Caco-2 (cell line): ENCODE results near the gene LIMS1. TPM values are rescaled to one million over a fixed set of nuclear protein-coding genes. Genes with fewer than 3 reads are reported as not detected.

Experiments
- BruUV-seq: library from RNA; stranded (reverse); fragments of 400-500 nt; replicated peaks from 2 replicates; lab custom pipeline; 2021; lab: Mats Ljungman, UMichigan
- CTCF ChIA-PET: fragments of 300-600 bp; sonication (Branson Sonifier 250); formaldehyde crosslinking; loops from one replicate; lab custom pipeline; 2022; ENCODE audit warnings: antibody characterized with exemption; lab: Charles Lee
- POLR2A ChIA-PET: fragments of 300-600 bp; sonication (Branson Sonifier 250); formaldehyde crosslinking; loops from one replicate; lab custom pipeline; 2022; ENCODE audit warnings: antibody characterized with exemption; lab: Charles Lee
- DNase-seq, 2 experiments: peaks; one replicate each; pipeline versions ENCODE4 v3.0.0 to v3.0.0-alpha.2; 2020 to 2022
- H3K27me3 ChIP-seq: replicated peaks from 2 replicates; pipeline ENCODE4 v1.6.0; 2011; ENCODE audit warnings: low read length; ENCODE audit not compliant: control insufficient read depth, insufficient read depth
- H3K36me3 ChIP-seq: 2 replicates; pipeline ENCODE4 v1.5.1; 2011; ENCODE audit warnings: low read length; ENCODE audit not compliant: control insufficient read depth, insufficient read depth
- H3K4me1 ChIP-seq: fragments of 250-450 bp; sonication (Bioruptor Pico); 2 replicates; pipeline ENCODE4 v1.5.1; 2020; ENCODE audit warnings: mild to moderate bottlenecking
- H3K4me3 ChIP-seq: 2 replicates; pipeline ENCODE4 v1.5.1; 2011; ENCODE audit warnings: low read depth, mild to moderate bottlenecking, control low read depth, low read length
- H3K9me3 ChIP-seq: fragments of 250-450 bp; sonication (Bioruptor Pico); 2 replicates; pipeline ENCODE4 v1.5.1; 2020; ENCODE audit warnings: mild to moderate bottlenecking, moderate library complexity
- H3K27ac Mint-ChIP-seq: one replicate; pipeline ENCODE4 v1.8.0; 2022; ENCODE audit warnings: mixed read lengths; ENCODE audit not compliant: unreplicated experiment
- H3K27me3 Mint-ChIP-seq: one replicate; pipeline ENCODE4 v1.8.0; 2022; ENCODE audit warnings: mixed read lengths; ENCODE audit not compliant: insufficient read depth, unreplicated experiment
- H3K36me3 Mint-ChIP-seq: one replicate; pipeline ENCODE4 v1.8.0; 2022; ENCODE audit warnings: mild to moderate bottlenecking, mixed read lengths; ENCODE audit not compliant: insufficient read depth, unreplicated experiment
- H3K4me1 Mint-ChIP-seq: one replicate; pipeline ENCODE4 v1.8.0; 2022; ENCODE audit warnings: low read depth, mixed read lengths; ENCODE audit not compliant: unreplicated experiment
- H3K4me3 Mint-ChIP-seq: one replicate; pipeline ENCODE4 v1.8.0; 2022; ENCODE audit warnings: mild to moderate bottlenecking, moderate library complexity, mixed read lengths; ENCODE audit not compliant: unreplicated experiment
- H3K9me3 Mint-ChIP-seq: one replicate; pipeline ENCODE4 v1.8.0; 2022; ENCODE audit warnings: mixed read lengths; ENCODE audit not compliant: unreplicated experiment
- intact Hi-C: fragments of 100-400 bp; cut with micrococcal nuclease; formaldehyde crosslinking; loops from one replicate; pipeline ENCODE4 v1.10.0; 2022; ENCODE audit not compliant: unreplicated experiment
- total RNA-seq: library from RNA; stranded (reverse); gene quantifications from 2 replicates; pipeline ENCODE4 v1.2.3, GENCODE V29; 2022
- TF ChIP-seq, protein P1 (sequence below), 2 experiments: fragments of 200-600 bp in 1 of 2; IDR thresholded peaks; 1 replicate in 1 of 2; 2 replicates in 1 of 2; pipeline versions ENCODE4 v1.5.1 to v1.8.0; 2011 to 2022; ENCODE audit warnings: antibody characterized with exemption in 1 of 2, control low read depth in 1 of 2, inconsistent platforms in 1 of 2, low read depth in 1 of 2, low read length in 1 of 2, mild to moderate bottlenecking in 1 of 2, moderate library complexity in 1 of 2; ENCODE audit not compliant: insufficient read depth in 1 of 2, severe bottlenecking in 1 of 2, unreplicated experiment in 1 of 2

Gene LIMS1
- total RNA-seq, 1 experiment from 2014 or later: 75.2 TPM

DNA sequence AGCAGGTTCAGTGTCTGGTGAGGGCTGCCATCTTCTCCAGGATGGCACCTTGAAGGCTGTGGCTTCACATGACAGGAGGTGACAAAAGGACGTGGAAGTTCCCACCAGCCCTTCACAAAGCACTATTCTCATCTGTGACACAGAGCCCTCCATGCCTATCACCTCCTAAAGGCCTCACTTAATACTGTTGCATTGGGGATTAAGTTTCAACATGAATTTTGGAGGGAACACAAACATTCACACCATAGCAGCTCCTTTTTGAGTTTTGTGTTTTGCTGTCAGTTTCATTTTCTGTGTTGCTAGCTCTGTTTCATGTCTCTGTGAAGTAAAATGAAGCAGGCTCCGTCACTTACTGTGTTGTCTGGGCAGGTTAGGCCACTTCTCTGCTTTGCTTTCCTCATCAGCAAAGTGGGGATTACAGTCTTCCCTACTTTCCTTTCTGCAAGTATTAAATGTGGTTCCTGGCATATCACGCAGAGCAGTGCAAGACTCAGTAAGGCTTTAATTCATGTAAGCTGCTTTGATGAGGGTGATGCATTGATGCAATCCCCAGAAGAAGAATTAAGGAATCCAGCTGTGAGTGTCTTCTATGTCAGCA is 31.6 kb downstream of the LIMS1 start:
- TF ChIP-seq, protein P1, sequence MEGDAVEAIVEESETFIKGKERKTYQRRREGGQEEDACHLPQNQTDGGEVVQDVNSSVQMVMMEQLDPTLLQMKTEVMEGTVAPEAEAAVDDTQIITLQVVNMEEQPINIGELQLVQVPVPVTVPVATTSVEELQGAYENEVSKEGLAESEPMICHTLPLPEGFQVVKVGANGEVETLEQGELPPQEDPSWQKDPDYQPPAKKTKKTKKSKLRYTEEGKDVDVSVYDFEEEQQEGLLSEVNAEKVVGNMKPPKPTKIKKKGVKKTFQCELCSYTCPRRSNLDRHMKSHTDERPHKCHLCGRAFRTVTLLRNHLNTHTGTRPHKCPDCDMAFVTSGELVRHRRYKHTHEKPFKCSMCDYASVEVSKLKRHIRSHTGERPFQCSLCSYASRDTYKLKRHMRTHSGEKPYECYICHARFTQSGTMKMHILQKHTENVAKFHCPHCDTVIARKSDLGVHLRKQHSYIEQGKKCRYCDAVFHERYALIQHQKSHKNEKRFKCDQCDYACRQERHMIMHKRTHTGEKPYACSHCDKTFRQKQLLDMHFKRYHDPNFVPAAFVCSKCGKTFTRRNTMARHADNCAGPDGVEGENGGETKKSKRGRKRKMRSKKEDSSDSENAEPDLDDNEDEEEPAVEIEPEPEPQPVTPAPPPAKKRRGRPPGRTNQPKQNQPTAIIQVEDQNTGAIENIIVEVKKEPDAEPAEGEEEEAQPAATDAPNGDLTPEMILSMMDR (IDR thresholded peaks at IDR 0.05; ENCODE audit: insufficient read depth in 1 of 2, low read depth in 1 of 2, low read length in 1 of 2, severe bottlenecking in 1 of 2, unreplicated experiment in 1 of 2): no peak
- no peak for DNase-seq
- H3K27me3 Mint-ChIP-seq: no peaks in the 10 kb centered on the region
- peaks cover 9% of the 10 kb centered on the region for H3K4me1 Mint-ChIP-seq
- ChIA-PET POLR2A (no interaction called here), CTCF (no interaction called here)
- intact Hi-C loops: loop anchor here (2.0 kb wide), 1 partner anchor 31 kb away; the partner anchor contains the start of gene LIMS1
- no peak overlapping the region for H3K4me3 Mint-ChIP-seq
- Histone ChIP-seq H3K9me3 (0 out of 2 replicates have a peak, but pooled peaks cover 4% of the 10 kb centered on the region), H3K4me3 (no peak overlapping the region), H3K36me3 (no peaks in the 10 kb centered on the region), H3K27me3 (no peaks in the 10 kb centered on the region), H3K4me1 (no peaks in the 10 kb centered on the region)
- no peaks in the 10 kb centered on the region for H3K9me3 Mint-ChIP-seq
- H3K36me3 Mint-ChIP-seq: no peaks in the 10 kb centered on the region
- no peak overlapping the region for H3K27ac Mint-ChIP-seq
- BruUV-seq: no TSS peak

- no peaks in the 10 kb centered on the region for H3K36me3 Mint-ChIP-seq
- H3K4me3 ChIP-seq: no peak overlapping the region
- H3K4me1 ChIP-seq: peaks cover 6% of the 10 kb centered on the region; the same call in 1 of the 2 replicates
- ChIA-PET POLR2A (no interaction called here), CTCF (no interaction called here)
- H3K27me3 Mint-ChIP-seq: no peaks in the 10 kb centered on the region
- no peak for DNase-seq
- no peaks in the 10 kb centered on the region for H3K27me3 ChIP-seq
- no peaks in the 10 kb centered on the region for H3K9me3 Mint-ChIP-seq
- H3K4me3 Mint-ChIP-seq: no peak overlapping the region
- TF ChIP-seq, protein P1 (IDR thresholded peaks at IDR 0.05; ENCODE audit: insufficient read depth in 1 of 2, low read depth in 1 of 2, low read length in 1 of 2, severe bottlenecking in 1 of 2, unreplicated experiment in 1 of 2): no peak
- intact Hi-C loops: no loop called here
- peaks cover 36% of the 10 kb centered on the region for H3K4me1 Mint-ChIP-seq
- no peaks in the 10 kb centered on the region for H3K36me3 ChIP-seq
- BruUV-seq: no TSS peak
- H3K9me3 ChIP-seq: 0 out of 2 replicates have a peak, but pooled peaks cover 4% of the 10 kb centered on the region
- no peak overlapping the region for H3K27ac Mint-ChIP-seq
Measured at GRCh38 chr2:108570416-108570815, 36.1 kb downstream of the LIMS1 start.

GRCh38 chr2:108571286-108571685 is 37.0 kb downstream of the LIMS1 start:
- 0 out of 2 replicates have a peak, but pooled peaks cover 4% of the 10 kb centered on the region for H3K9me3 ChIP-seq
- H3K27me3 ChIP-seq: no peaks in the 10 kb centered on the region
- no peaks in the 10 kb centered on the region for H3K36me3 ChIP-seq
- no peaks in the 10 kb centered on the region for H3K9me3 Mint-ChIP-seq
- no peak overlapping the region for H3K4me3 Mint-ChIP-seq
- H3K4me3 ChIP-seq: no peak overlapping the region
- peaks cover 12% of the 10 kb centered on the region; the same call in 1 of the 2 replicates for H3K4me1 ChIP-seq
- TF ChIP-seq, protein P1 (IDR thresholded peaks at IDR 0.05; ENCODE audit: insufficient read depth in 1 of 2, low read depth in 1 of 2, low read length in 1 of 2, severe bottlenecking in 1 of 2, unreplicated experiment in 1 of 2): no peak
- BruUV-seq: no TSS peak
- intact Hi-C loops: no loop called here
- ChIA-PET CTCF (no interaction called here), POLR2A (interaction anchor here (0.7 kb wide), 1 partner anchor 35 kb away, joined by 3 read pairs; no protein-coding TSS in a partner anchor)
- no peak for DNase-seq
- H3K4me1 Mint-ChIP-seq: peaks cover 41% of the 10 kb centered on the region
- H3K36me3 Mint-ChIP-seq: no peaks in the 10 kb centered on the region
- peak overlapping the region; percentile 70 for H3K27ac Mint-ChIP-seq
- H3K27me3 Mint-ChIP-seq: no peaks in the 10 kb centered on the region
